ENCODE measurements around the gene RPH3AL. TPM values are rescaled to one million over a fixed set of nuclear protein-coding genes. Genes with fewer than 3 reads are reported as not detected.
"Not testable (repeated sequence)": the region's sequence is repeated elsewhere in the genome, so short reads cannot be mapped to it uniquely, and the experiment has no call there.

RPH3AL gene
- polyA plus RNA-seq, 1 experiment, result 4.0 TPM

DNA sequence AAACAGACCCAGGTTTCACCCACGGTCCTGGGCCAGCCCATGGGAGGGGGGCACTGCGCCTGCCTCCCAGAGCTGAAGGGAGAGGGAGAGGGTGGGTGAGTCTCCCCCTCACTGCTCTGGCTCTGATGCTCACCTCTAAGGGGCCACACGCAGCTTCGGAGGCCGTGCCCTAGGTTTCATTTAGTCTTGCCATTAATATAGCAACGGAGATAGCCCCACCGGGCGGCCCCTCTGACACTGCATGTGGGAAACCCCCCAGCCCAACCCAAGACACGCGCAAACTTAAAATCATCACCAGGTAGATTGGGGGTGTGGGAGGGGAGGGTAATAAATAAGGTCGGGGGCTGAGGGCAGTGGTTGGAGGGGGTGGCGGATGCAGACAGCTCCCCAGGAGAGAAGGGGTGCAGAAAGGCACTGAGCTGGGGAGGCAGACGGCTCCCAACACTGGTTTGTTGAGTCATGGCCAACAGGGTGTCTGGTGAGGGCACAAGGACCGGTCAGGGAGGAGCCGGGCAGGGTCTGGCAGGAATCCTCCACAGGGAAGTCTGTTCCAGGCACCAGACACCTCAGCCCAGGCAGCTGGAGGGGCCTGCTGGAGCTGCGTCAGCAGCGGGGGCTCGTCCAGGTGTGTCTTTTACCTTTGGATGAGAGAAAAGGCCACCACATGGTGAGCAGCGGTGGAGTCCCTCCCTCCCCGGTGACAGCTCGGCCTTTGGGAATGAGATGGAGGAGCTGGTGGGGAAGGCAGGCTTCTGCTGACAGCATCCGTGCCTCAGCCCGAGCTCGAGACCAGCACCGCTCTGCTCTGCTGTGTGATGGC, 139.1 kb downstream of the RPH3AL start:
- no peak for DNase-seq (ENCODE audit: low read depth)
- no peaks in the 10 kb centered on the region for H3K27me3 ChIP-seq (ENCODE audit: control insufficient read depth, insufficient read depth, low read length)
- H3K36me3 ChIP-seq (ENCODE audit: control insufficient read depth, insufficient read depth, low read length), result no peaks in the 10 kb centered on the region
- ChIA-PET POLR2A (interaction anchor here (0.6 kb wide), 1 partner anchor 63 kb away, joined by 4 read pairs; no protein-coding TSS in a partner anchor), CTCF (no interaction called here)
- TF ChIP-seq, protein P1, sequence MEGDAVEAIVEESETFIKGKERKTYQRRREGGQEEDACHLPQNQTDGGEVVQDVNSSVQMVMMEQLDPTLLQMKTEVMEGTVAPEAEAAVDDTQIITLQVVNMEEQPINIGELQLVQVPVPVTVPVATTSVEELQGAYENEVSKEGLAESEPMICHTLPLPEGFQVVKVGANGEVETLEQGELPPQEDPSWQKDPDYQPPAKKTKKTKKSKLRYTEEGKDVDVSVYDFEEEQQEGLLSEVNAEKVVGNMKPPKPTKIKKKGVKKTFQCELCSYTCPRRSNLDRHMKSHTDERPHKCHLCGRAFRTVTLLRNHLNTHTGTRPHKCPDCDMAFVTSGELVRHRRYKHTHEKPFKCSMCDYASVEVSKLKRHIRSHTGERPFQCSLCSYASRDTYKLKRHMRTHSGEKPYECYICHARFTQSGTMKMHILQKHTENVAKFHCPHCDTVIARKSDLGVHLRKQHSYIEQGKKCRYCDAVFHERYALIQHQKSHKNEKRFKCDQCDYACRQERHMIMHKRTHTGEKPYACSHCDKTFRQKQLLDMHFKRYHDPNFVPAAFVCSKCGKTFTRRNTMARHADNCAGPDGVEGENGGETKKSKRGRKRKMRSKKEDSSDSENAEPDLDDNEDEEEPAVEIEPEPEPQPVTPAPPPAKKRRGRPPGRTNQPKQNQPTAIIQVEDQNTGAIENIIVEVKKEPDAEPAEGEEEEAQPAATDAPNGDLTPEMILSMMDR (IDR thresholded peaks at IDR 0.05; ENCODE audit: insufficient read depth, low read depth, low read length), result no peak
- H3K4me3 ChIP-seq (ENCODE audit: low read depth, low read length), result no peak overlapping the region

DNA sequence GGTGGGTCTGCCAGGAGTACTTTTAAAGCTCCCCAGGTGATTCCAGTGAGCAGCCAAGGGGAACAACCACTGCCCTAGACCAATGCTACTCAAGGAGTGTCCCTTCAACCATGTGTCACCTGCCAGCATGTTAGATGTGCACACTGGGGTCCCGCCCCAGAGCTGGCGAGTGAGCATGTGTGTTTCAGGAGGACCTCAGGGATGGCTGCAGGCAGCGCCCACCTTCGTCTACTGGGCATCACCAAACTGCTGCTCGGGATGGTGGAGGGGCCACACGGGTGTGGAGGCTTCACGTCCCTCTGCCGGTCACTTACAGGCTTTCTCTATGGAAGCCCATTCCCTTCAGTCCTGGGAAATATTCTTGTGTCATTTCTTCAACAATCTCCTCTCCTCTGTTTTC, 142.2 kb downstream of the RPH3AL start:
- no peaks in the 10 kb centered on the region for H3K36me3 ChIP-seq (ENCODE audit: control insufficient read depth, insufficient read depth, low read length)
- no peak for DNase-seq (ENCODE audit: low read depth)
- POLR2A ChIA-PET, result no interaction called here
- peaks cover 5% of the 10 kb centered on the region for H3K27me3 ChIP-seq (ENCODE audit: control insufficient read depth, insufficient read depth, low read length)
- no peak overlapping the region for H3K4me3 ChIP-seq (ENCODE audit: low read depth, low read length)
- TF ChIP-seq, protein P1 (IDR thresholded peaks at IDR 0.05; ENCODE audit: insufficient read depth, low read depth, low read length), result no peak
- CTCF ChIA-PET, result no interaction called here

DNA sequence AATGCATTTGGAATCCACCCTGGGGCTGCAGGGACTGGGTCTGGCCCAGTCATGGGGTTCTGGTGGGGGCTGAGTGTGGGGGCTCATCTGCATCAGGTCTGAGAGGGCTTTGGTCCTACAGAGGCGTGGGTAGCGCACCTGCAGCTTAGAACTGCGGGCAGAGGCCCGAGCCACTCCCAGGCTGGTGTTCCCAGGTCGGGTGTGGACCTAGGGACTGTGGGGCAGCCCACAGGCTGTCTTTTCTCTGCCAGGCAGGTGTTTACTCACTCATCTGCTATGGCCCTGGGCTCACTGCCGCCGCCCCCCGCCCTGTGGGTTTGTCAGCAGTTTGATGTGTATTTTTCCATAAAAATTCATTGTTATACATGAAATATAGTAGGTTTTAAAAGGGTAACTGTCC, 144.2 kb downstream of the RPH3AL start:
- POLR2A ChIA-PET, result no interaction called here
- no peak for DNase-seq (ENCODE audit: low read depth)
- Histone ChIP-seq H3K4me3 (ENCODE audit: low read depth, low read length) (no peak overlapping the region), H3K27me3 (ENCODE audit: control insufficient read depth, insufficient read depth, low read length) (peaks cover 5% of the 10 kb centered on the region), H3K36me3 (ENCODE audit: control insufficient read depth, insufficient read depth, low read length) (no peaks in the 10 kb centered on the region)
- CTCF ChIA-PET, result no interaction called here
- TF ChIP-seq, protein P1 (IDR thresholded peaks at IDR 0.05; ENCODE audit: insufficient read depth, low read depth, low read length), result no peak

DNA sequence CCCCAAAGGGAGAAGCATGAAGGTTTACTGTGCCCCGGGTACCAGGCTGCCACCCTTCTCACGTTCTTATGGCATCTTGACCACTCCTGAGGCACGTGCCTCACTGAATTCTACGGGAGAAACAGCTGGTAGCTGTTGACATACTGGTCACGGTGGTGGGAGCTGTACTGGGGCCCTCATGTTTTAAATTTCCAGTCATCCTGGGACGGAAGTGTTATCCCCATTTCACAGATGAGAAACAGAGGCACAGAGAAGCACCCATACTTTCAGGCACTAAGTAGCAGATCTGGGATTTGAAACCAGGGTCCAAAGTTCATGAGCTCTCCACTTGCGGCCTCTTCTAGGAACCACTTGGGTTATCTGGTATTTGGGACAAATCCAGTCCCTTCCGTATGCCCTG, 144.8 kb downstream of the RPH3AL start:
- POLR2A ChIA-PET, result no interaction called here

DNA sequence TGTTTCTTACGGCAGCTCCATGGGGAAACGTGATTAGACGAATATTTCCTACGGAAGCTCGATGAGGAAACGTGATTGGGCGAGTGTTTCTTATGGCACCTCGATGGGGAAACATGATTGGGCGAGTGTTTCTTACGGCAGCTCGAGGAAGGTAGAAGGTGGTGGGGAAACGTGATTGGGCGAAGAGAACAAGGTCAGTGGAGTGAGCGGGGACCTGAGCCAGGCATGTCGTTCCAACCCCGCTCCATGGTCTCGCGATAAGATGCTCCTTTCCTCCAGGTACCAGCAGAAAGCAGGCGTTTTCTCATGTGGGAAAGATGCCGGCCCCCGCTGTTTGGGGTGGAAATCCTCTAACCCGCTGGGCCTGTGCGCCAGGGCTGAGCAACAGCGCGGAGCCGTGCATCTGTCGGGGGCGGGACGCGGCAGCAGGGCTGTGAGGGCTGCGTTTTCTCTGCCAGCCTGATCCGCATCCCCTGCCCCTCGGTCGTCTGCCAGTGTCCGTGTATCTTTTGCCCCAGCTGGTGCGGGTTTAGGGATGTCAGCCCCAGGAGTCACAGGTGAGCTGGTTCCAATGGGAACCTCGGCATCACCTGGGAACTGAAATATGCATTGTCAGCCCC, 145.6 kb downstream of the RPH3AL start:
- ChIA-PET CTCF (no interaction called here), POLR2A (no interaction called here)
- Histone ChIP-seq H3K4me3 (ENCODE audit: low read depth, low read length) (no peak overlapping the region), H3K36me3 (ENCODE audit: control insufficient read depth, insufficient read depth, low read length) (no peaks in the 10 kb centered on the region), H3K27me3 (ENCODE audit: control insufficient read depth, insufficient read depth, low read length) (peaks cover 5% of the 10 kb centered on the region)
- DNase-seq (ENCODE audit: low read depth), result no peak
- TF ChIP-seq, protein P1 (IDR thresholded peaks at IDR 0.05; ENCODE audit: insufficient read depth, low read depth, low read length), result no peak

More for the DNA sequence above, 144.8 kb downstream of the RPH3AL start:
- TF ChIP-seq, protein P1 (IDR thresholded peaks at IDR 0.05; ENCODE audit: insufficient read depth, low read depth, low read length), result no peak
- DNase-seq (ENCODE audit: low read depth), result no peak
- H3K27me3 ChIP-seq (ENCODE audit: control insufficient read depth, insufficient read depth, low read length), result peaks cover 5% of the 10 kb centered on the region
- no peak overlapping the region for H3K4me3 ChIP-seq (ENCODE audit: low read depth, low read length)
- CTCF ChIA-PET, result no interaction called here
- H3K36me3 ChIP-seq (ENCODE audit: control insufficient read depth, insufficient read depth, low read length), result no peaks in the 10 kb centered on the region

DNA sequence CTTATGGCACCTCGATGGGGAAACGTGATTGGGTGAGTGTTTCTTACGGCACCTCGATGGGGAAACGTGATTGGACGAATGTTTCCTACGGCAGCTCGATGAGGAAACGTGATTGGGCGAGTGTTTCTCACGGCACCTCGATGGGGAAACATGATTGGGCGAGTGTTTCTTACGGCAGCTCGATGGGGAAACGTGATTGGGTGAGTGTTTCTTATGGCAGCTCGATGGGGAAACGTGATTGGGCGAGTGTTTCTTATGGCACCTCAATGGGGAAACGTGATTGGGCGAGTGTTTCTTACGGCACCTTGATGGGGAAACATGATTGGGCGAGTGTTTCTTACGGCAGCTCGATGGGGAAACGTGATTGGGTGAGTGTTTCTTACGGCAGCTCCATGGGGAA, 146.1 kb downstream of the RPH3AL start:
- H3K27me3 ChIP-seq (ENCODE audit: control insufficient read depth, insufficient read depth, low read length); DNase-seq (ENCODE audit: low read depth); POLR2A ChIA-PET; H3K4me3 ChIP-seq (ENCODE audit: low read depth, low read length); H3K36me3 ChIP-seq (ENCODE audit: control insufficient read depth, insufficient read depth, low read length): not testable (repeated sequence)
- CTCF ChIA-PET, result interaction anchor here (0.6 kb wide), 1 partner anchor 149 kb away, joined by 3 read pairs; no protein-coding TSS in a partner anchor
